Endothelial cell of umbilical vein (primary cell): Measurements from ENCODE around the gene TICAM2. TPM values are rescaled to one million over a fixed set of nuclear protein-coding genes. Genes with fewer than 3 reads are reported as not detected.

Source experiments
- BruUV-seq: library from RNA; stranded (reverse); fragments of 400-500 nt; replicated peaks from 2 replicates; lab custom pipeline; 2021; lab: Mats Ljungman, UMichigan
- CTCF ChIA-PET: fragments of 300-600, 350-600 bp; sonication (Branson Sonifier 250); formaldehyde crosslinking; loops from one replicate; lab custom pipeline; 2021; ENCODE audit warnings: antibody characterized with exemption, inconsistent platforms; lab: Charles Lee
- POLR2A ChIA-PET: fragments of 300-600, 350-600 bp; sonication (Branson Sonifier 250); formaldehyde crosslinking; loops from one replicate; lab custom pipeline; 2021; ENCODE audit warnings: antibody characterized with exemption, inconsistent platforms; lab: Charles Lee
- DNase-seq: peaks from one replicate; pipeline ENCODE4 v3.0.0-alpha.2; 2011; ENCODE audit warnings: low read depth, low spot score
- FAIRE-seq: peaks from 2 replicates; lab custom pipeline; 2011; peaks lifted over from hg19 to GRCh38; lab: Jason Lieb, UNC
- H2AFZ ChIP-seq: 2 replicates; pipeline ENCODE4 v1.6.0; 2012; ENCODE audit warnings: low read depth, low read length, control low read depth, inconsistent platforms
- H3K27ac ChIP-seq: 2 replicates; pipeline ENCODE4 v1.5.1; 2011; ENCODE audit warnings: low read depth, mild to moderate bottlenecking, control low read depth, low read length, moderate library complexity; ENCODE audit not compliant: insufficient read depth
- H3K27me3 ChIP-seq, 2 experiments: 2 replicates each; pipeline versions ENCODE4 v1.6.0 to v1.6.1; 2011; ENCODE audit warnings: low read length in 2 of 2, mixed read lengths in 1 of 2; ENCODE audit not compliant: control insufficient read depth in 2 of 2, insufficient read depth in 2 of 2
- H3K36me3 ChIP-seq, 2 experiments: 2 replicates in 1 of 2; 3 replicates in 1 of 2; pipeline ENCODE4 v1.5.1; 2011; ENCODE audit warnings: low read length in 2 of 2, mild to moderate bottlenecking in 1 of 2, moderate library complexity in 1 of 2; ENCODE audit not compliant: control insufficient read depth in 2 of 2, insufficient read depth in 2 of 2; ENCODE audit errors: extremely low read depth in 1 of 2
- H3K4me1 ChIP-seq: 3 replicates; pipeline ENCODE4 v1.5.1; 2011; ENCODE audit warnings: mild to moderate bottlenecking, low read length; ENCODE audit not compliant: control insufficient read depth, insufficient read depth; ENCODE audit errors: extremely low read depth
- H3K4me2 ChIP-seq: 2 replicates; pipeline ENCODE4 v1.6.1; 2011; ENCODE audit warnings: low read length, control low read depth, mixed read lengths; ENCODE audit not compliant: insufficient read depth
- H3K4me3 ChIP-seq, 3 experiments: fragments of 200-600 bp in 1 of 3; sonication (generic), shearing (Covaris generic) in 1 of 3; replicated peaks in 1 of 3; 2 replicates each; pipeline ENCODE4 v1.5.1; 2011 to 2016; ENCODE audit warnings: control low read depth in 3 of 3, low read length in 3 of 3, mild to moderate bottlenecking in 2 of 3, inconsistent platforms in 1 of 3, low read depth in 1 of 3, moderate library complexity in 1 of 3; ENCODE audit not compliant: insufficient read depth in 1 of 3
- H3K79me2 ChIP-seq: 2 replicates; pipeline ENCODE4 v1.6.0; 2012; ENCODE audit warnings: low read length, inconsistent platforms; ENCODE audit not compliant: control insufficient read depth, insufficient read depth
- H3K9ac ChIP-seq: replicated peaks from 2 replicates; pipeline ENCODE3; 2011; ENCODE audit warnings: low read length, control low read depth; ENCODE audit not compliant: insufficient read depth; ENCODE audit errors: extremely low read depth
- H3K9me1 ChIP-seq: replicated peaks from 3 replicates; pipeline ENCODE4 v1.6.0; 2011; ENCODE audit warnings: mild to moderate bottlenecking, low read length; ENCODE audit not compliant: control insufficient read depth, insufficient read depth; ENCODE audit errors: extremely low read depth
- H3K9me3 ChIP-seq: replicated peaks from 2 replicates; pipeline ENCODE4 v1.5.1; 2012; ENCODE audit warnings: low read length, inconsistent platforms; ENCODE audit not compliant: control insufficient read depth, insufficient read depth
- H4K20me1 ChIP-seq: replicated peaks from 2 replicates; pipeline ENCODE3; 2011; ENCODE audit warnings: mild to moderate bottlenecking, low read length; ENCODE audit not compliant: control insufficient read depth, insufficient read depth; ENCODE audit errors: extremely low read depth
- EZH2 ChIP-seq: IDR thresholded peaks from 2 replicates; pipeline ENCODE4 v1.6.1; 2012; ENCODE audit warnings: borderline replicate concordance, low read depth, mild to moderate bottlenecking, moderate library complexity, low read length, inconsistent platforms; ENCODE audit not compliant: severe bottlenecking
- FOS ChIP-seq: IDR thresholded peaks from 2 replicates; pipeline ENCODE4 v1.6.1; 2011; ENCODE audit warnings: mild to moderate bottlenecking, low read length, moderate library complexity, borderline replicate concordance; ENCODE audit not compliant: insufficient read depth
- POLR2A ChIP-seq: IDR thresholded peaks from 2 replicates; pipeline ENCODE4 v1.6.1; 2012; ENCODE audit warnings: low read depth, mild to moderate bottlenecking, control low read depth, low read length
- POLR2AphosphoS5 ChIP-seq: IDR thresholded peaks from 2 replicates; pipeline ENCODE4 v1.6.1; 2012; ENCODE audit warnings: low read depth, mild to moderate bottlenecking, control low read depth, low read length, moderate library complexity; ENCODE audit not compliant: insufficient read depth
- dilution Hi-C: fragments of 300-500 bp; cut with MboI; formaldehyde crosslinking; loops from one replicate; pipeline ENCODE4 v1.15.0; 2019; ENCODE audit warnings: low sequenced_read_pairs; ENCODE audit not compliant: extremely low pct_ligation_motif_present
- intact Hi-C: fragments of 100-400 bp; cut with micrococcal nuclease; formaldehyde crosslinking; loops from one replicate; pipeline ENCODE4 v1.10.0; 2022
- polyA plus RNA-seq, 4 experiments: library from polyadenylated mRNA; depleted of rRNA in 3 of 4; stranded (reverse) in 3 of 4; unstranded in 1 of 4; fragments of >200 nt; gene quantifications; 2 replicates each; pipeline versions ENCODE4 v1.2.1 to v1.2.3, GENCODE V29; 2011 to 2012; ENCODE audit warnings: missing spikeins in 1 of 4
- total RNA-seq: library from RNA; stranded (reverse); gene quantifications from 2 replicates; pipeline ENCODE4 v1.2.3, GENCODE V29; 2021
- TF ChIP-seq, protein P1 (sequence below): IDR thresholded peaks from 2 replicates; pipeline ENCODE4 v1.6.1; 2011; ENCODE audit not compliant: insufficient read depth, insufficient read length
- TF ChIP-seq, protein P2 (sequence below), 2 donors: IDR thresholded peaks; 1 replicate in 1 of 2; 2 replicates in 1 of 2; pipeline ENCODE4 v1.5.1; 2011; ENCODE audit warnings: low read length in 2 of 2, mild to moderate bottlenecking in 2 of 2, moderate library complexity in 2 of 2, control low read depth in 1 of 2, inconsistent platforms in 1 of 2, low read depth in 1 of 2; ENCODE audit not compliant: insufficient read depth in 1 of 2; ENCODE audit errors: extremely low read depth in 1 of 2

The TICAM2 gene
- total and polyA plus RNA-seq, 2 donors (not counting 3 experiments of a cell fraction or from before 2014, with no cell fraction given), result 0.18 to 3.5 TPM

DNA sequence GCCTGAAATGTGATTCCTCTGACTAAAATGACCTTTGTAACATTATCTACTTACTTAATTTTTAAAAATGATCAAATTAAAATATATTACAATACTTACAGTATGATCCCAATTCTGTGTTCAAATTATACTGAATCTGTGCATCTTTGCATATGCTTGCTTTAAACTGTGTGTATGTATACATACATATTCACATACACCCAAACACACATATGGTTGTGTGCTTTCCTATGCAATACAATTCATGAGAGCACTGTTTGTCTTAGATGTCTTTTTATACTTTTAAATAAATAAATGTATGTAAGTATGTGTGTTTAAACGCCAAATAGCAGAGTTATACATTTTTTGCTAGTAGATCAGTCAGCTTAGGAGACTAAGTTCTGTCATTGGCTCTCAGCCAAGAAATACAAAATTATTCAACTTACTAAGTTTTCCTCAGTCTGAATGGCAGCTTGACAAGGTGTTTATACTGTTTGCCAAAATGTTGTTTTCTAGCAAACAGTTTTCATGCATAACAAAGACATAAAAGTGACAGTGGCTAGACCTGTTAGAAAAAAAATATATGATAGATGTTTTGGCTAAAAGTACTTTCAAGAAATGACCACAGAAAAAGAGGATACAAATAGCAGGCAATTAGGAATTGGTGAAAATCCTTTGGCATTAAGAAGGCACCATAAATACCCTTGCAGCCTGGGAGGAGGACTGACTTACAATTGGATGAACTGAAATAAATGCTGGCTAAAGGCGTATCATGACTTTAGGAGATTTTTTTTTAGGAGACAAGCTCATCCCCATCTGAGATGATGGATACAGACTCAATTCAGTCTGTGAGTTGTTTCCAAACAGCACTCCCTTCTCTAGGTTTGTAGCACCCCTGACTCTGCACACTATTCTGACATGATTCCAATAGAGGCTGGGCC lies 7.9 kb downstream of the TICAM2 start:
- ChIA-PET CTCF (interaction anchor here (0.9 to 1.7 kb wide), 2 partner anchors 285 to 288 kb away, joined by 3 to 6 read pairs; no protein-coding TSS in a partner anchor), POLR2A (no interaction called here)
- H3K4me2 ChIP-seq, result no peak overlapping the region
- no peaks in the 10 kb centered on the region for H3K27me3 ChIP-seq
- H3K9ac ChIP-seq, result no peak overlapping the region
- no peaks in the 10 kb centered on the region for H4K20me1 ChIP-seq
- H3K4me3 ChIP-seq, result no peak overlapping the region
- intact Hi-C loops, result no loop called here
- H3K9me3 ChIP-seq, result no peaks in the 10 kb centered on the region
- no peak overlapping the region for H3K27ac ChIP-seq
- no peak overlapping the region for H2AFZ ChIP-seq
- TF ChIP-seq FOS (no peak), EZH2 (no peak), POLR2AphosphoS5 (no peak), POLR2A (no peak)
- TF ChIP-seq, protein P1, sequence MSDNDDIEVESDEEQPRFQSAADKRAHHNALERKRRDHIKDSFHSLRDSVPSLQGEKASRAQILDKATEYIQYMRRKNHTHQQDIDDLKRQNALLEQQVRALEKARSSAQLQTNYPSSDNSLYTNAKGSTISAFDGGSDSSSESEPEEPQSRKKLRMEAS, result no peak
- TF ChIP-seq, protein P2, sequence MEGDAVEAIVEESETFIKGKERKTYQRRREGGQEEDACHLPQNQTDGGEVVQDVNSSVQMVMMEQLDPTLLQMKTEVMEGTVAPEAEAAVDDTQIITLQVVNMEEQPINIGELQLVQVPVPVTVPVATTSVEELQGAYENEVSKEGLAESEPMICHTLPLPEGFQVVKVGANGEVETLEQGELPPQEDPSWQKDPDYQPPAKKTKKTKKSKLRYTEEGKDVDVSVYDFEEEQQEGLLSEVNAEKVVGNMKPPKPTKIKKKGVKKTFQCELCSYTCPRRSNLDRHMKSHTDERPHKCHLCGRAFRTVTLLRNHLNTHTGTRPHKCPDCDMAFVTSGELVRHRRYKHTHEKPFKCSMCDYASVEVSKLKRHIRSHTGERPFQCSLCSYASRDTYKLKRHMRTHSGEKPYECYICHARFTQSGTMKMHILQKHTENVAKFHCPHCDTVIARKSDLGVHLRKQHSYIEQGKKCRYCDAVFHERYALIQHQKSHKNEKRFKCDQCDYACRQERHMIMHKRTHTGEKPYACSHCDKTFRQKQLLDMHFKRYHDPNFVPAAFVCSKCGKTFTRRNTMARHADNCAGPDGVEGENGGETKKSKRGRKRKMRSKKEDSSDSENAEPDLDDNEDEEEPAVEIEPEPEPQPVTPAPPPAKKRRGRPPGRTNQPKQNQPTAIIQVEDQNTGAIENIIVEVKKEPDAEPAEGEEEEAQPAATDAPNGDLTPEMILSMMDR (IDR thresholded peaks at IDR 0.05; ENCODE audit: extremely low read depth in 1 of 2, insufficient read depth in 1 of 2, low read depth in 1 of 2, low read length in 2 of 2), result no peak
- FAIRE-seq (peak; percentile 75), DNase-seq (peak; percentile 59)
- H3K79me2 ChIP-seq, result no peaks in the 10 kb centered on the region
- H3K9me1 ChIP-seq, result no peaks in the 10 kb centered on the region
- peaks cover 6% of the 10 kb centered on the region for H3K4me1 ChIP-seq
- H3K36me3 ChIP-seq, result no peaks in the 10 kb centered on the region
- no TSS peak for BruUV-seq
- dilution Hi-C loops, result no loop called here
